ENCODE measurements around the gene MBLAC2.

DNA sequence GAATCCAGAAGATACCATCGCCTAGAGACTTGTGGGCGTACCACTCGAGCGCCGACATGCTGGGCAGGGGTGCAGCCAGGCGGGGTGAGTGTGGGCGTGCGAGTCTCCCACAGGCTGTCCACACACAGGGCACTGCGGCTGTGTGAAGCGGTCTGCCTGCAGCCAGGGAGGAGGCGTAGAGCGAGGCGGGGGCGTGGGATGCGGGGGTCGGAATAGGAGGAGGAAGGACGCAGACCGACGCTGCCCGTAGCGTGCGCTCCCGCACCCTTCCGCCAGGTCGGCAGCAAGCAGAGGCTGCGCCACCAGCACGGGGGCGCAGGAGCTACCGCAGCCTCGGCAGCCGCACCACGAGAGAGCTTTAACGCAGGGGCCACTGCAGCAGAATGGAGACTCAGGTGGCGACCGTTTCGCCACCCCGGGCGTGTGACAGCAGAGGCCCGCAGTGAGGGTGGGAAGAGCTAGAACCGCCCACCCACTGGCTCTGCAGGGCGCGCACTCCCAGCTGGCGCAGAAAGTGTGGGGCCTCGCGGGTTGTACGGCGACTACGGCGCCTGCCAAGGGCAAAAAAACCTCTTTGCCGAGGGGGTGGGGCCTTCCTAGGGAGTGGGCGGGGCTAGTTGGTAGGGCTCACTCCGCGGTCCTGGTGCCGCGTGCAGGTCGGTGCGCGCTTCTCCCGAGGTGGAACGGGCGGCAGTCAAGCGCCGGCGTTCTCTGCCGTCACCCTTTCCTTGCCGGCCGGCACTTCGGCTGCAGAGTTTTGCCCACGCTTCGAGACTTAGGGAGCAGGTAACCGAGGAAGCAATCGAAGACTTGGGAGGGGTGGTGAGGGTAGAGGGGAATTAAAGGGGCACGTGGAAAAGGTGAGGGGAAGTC is at the start of gene MBLAC2, which contains the start of gene POLR3G:
- peak; percentile 34 to 90 (median 48) for TF ChIP-seq CTCF (IDR thresholded peaks at IDR 0.05)
- TF ChIP-seq POLR2A (IDR thresholded peaks at IDR 0.05) = peak; percentile 85 to 93 (median 93)

All from body of pancreas (tissue), 4 donors.